Measurements from ENCODE around the gene ZEB2.
"Not testable (repeated sequence)": the region's sequence is repeated elsewhere in the genome, so short reads cannot be mapped to it uniquely, and the experiment has no call there.

ZEB2 gene

DNA sequence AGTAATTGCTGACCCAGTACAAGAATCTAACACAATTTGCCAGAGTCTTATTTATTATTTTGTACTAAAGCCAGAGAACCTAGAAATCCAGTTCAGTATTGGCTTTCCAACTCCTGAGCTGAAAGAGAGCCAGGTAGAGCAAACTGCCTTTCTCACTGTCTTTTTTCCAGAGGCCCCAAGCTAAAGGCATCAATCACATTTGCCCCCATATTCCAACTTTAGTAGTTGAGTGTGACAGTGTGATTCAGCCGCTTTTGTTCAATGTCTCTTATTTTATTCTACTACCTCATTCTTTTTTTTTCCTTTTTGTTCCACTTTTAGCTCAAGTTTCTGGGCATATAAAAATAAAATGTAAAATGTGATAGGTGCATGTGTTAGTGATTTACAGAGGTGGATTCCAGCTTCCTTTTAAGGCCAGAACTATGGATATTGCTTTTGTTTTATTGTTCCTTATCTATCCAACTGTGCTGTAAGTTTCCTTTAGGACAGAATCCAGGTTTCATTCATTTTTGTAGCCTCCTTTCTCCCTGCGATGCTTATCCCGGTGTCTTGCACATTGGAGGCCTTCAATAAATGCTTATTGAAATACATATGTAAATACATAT, 153.0 kb downstream of the ZEB2 start:
- in situ Hi-C loops (cut with HindIII; ENCODE audit: low pct_ligation_motif_present, low sequenced_read_pairs): no loop called here
- no peak for TF ChIP-seq CTCF (IDR thresholded peaks at IDR 0.05; ENCODE audit: low read depth, low read length, missing control alignments)
- no peak for DNase-seq
- Histone ChIP-seq H3K36me3 (replicated peaks) (no peaks in the 10 kb centered on the region), H3K27me3 (replicated peaks) (no peaks in the 10 kb centered on the region), H3K4me3 (ENCODE audit: low read depth, low read length) (no peak overlapping the region), H3K27ac (no peak overlapping the region)

GRCh38 chr2:144364944-144365738, 154.8 kb downstream of the ZEB2 start:
- in situ Hi-C loops (cut with HindIII; ENCODE audit: low pct_ligation_motif_present, low sequenced_read_pairs): no loop called here
- Histone ChIP-seq H3K36me3 (replicated peaks) (no peaks in the 10 kb centered on the region), H3K27ac (peak overlapping the region; percentile 85), H3K27me3 (replicated peaks) (no peaks in the 10 kb centered on the region), H3K4me3 (ENCODE audit: low read depth, low read length) (no peak overlapping the region)
- peak; percentile 86 for DNase-seq
- TF ChIP-seq CTCF (IDR thresholded peaks at IDR 0.05; ENCODE audit: low read depth, low read length, missing control alignments): no peak

- in situ Hi-C loops (cut with HindIII; ENCODE audit: low pct_ligation_motif_present, low sequenced_read_pairs): not testable (repeated sequence)
Measured at GRCh38 chr2:144364247-144364646, 155.7 kb downstream of the ZEB2 start.

DNA sequence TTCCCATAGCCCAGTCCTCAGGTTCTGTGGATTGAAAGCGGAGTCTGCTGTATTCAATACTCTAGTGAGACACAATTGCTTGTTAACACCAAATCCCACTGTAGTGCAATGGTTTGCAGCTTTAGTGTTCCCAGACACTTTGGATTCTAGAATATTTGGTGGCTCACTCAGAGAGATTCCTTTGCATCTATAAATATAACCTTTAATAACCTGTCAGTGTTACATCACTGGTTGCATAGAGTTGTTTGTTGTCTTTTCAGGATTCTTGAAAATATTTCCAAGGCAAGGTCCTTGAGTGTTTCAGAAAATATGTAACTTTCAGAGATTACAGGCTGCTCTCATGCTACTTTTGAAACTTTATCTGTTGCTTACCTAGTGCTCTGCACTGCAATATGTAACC, 157.5 kb downstream of the ZEB2 start:
- peak overlapping the region; percentile 72 for H3K27ac ChIP-seq
- H3K27me3 ChIP-seq (replicated peaks): no peaks in the 10 kb centered on the region
- H3K4me3 ChIP-seq (ENCODE audit: low read depth, low read length): no peak overlapping the region
- no peaks in the 10 kb centered on the region for H3K36me3 ChIP-seq (replicated peaks)
- TF ChIP-seq CTCF (IDR thresholded peaks at IDR 0.05; ENCODE audit: low read depth, low read length, missing control alignments): no peak
- DNase-seq: peak; percentile 63
- in situ Hi-C loops (cut with HindIII; ENCODE audit: low pct_ligation_motif_present, low sequenced_read_pairs): no loop called here

More at GRCh38 chr2:144364247-144364646, 155.7 kb downstream of the ZEB2 start:
- H3K27me3 ChIP-seq (replicated peaks); DNase-seq; H3K4me3 ChIP-seq (ENCODE audit: low read depth, low read length); H3K36me3 ChIP-seq (replicated peaks): not testable (repeated sequence)
- peak overlapping the region; percentile 85 for H3K27ac ChIP-seq

- Histone ChIP-seq H3K27me3 (replicated peaks) (no peaks in the 10 kb centered on the region), H3K4me3 (ENCODE audit: low read depth, low read length) (no peak overlapping the region), H3K27ac (no peak overlapping the region), H3K36me3 (replicated peaks) (no peaks in the 10 kb centered on the region)
- TF ChIP-seq CTCF (IDR thresholded peaks at IDR 0.05; ENCODE audit: low read depth, low read length, missing control alignments): peak; percentile 17
- in situ Hi-C loops (cut with HindIII; ENCODE audit: low pct_ligation_motif_present, low sequenced_read_pairs): no loop called here
- no peak for DNase-seq
Measured at GRCh38 chr2:144361742-144362141, 158.2 kb downstream of the ZEB2 start.

DNA sequence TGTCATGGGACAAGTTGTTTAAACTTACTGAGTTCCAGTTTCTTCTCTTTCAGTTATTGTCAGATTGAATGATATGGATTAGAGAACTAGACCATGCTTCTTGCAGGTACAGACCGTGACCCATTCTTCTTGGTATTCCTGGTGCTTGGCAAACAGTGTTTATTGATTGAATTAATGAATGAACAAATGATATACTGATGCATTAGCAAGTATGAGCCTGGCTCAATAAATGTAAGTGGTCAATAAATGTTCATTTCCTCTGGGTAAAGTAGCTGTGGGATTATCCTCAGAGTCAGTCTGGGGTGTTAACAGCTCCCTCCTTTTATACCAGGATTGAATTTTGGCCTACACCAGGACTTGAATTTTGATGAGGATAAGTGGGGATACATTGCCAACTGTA, 160.2 kb downstream of the ZEB2 start:
- Histone ChIP-seq H3K4me3 (ENCODE audit: low read depth, low read length) (no peak overlapping the region), H3K36me3 (replicated peaks) (no peaks in the 10 kb centered on the region), H3K27me3 (replicated peaks) (no peaks in the 10 kb centered on the region), H3K27ac (peak overlapping the region; percentile 92)
- in situ Hi-C loops (cut with HindIII; ENCODE audit: low pct_ligation_motif_present, low sequenced_read_pairs): no loop called here
- no peak for DNase-seq
- TF ChIP-seq CTCF (IDR thresholded peaks at IDR 0.05; ENCODE audit: low read depth, low read length, missing control alignments): no peak

Data from brain microvascular endothelial cell (primary cell).